AG04449 (cell line): Measurements from ENCODE around the gene CFAP210.

Source experiments
- CTCF ChIA-PET: fragments of 350-600 bp; formaldehyde crosslinking; extraction: SDS; loops from one replicate; lab custom pipeline; 2021; ENCODE audit warnings: antibody characterized with exemption; lab: Yijun Ruan, JAX
- POLR2A ChIA-PET: fragments of 400-600, 350-600 bp; formaldehyde crosslinking; extraction: SDS; loops from one replicate; lab custom pipeline; 2020; ENCODE audit warnings: antibody characterized with exemption, inconsistent platforms; lab: Yijun Ruan, JAX
- DNase-seq: peaks from one replicate; pipeline ENCODE4 v3.0.0-alpha.2; 2010; ENCODE audit warnings: low read depth, low spot score
- H3K4me3 ChIP-seq: 2 replicates; pipeline ENCODE4 v1.5.1; 2011; ENCODE audit warnings: low read depth, mild to moderate bottlenecking, control low read depth, low read length
- TF ChIP-seq, protein P1 (sequence below): IDR thresholded peaks from one replicate; pipeline ENCODE4 v1.5.1; 2011; ENCODE audit warnings: mild to moderate bottlenecking, moderate library complexity, low read length, control low read depth, inconsistent platforms; ENCODE audit not compliant: insufficient read depth; ENCODE audit errors: missing control alignments

CFAP210 gene

DNA sequence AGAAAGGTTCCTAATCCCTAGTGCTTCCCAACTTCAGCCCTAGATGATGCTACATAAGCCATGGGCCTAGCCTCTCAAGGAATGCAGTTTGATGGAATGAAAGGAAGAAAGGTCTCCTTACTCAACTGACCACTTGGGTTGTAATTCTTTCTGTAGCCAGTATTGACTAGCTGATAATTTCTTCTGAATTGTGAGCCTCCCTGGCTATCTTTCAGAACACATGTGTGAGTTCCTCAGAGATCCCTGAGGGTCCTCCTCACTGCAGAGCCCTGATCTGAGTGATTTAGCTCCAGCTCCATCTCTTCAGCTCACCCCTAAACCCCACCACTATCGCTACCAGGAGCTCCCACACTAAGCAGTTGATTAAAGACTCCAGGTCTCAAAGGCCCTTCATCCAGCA, 31.5 kb downstream of the CFAP210 start:
- ChIA-PET POLR2A (interaction anchor here (0.7 kb wide), 1 partner anchor 136 kb away, joined by 3 read pairs; the partner anchor contains the start of gene SSB), CTCF (no interaction called here)
- H3K4me3 ChIP-seq: no peak overlapping the region
- no peak for DNase-seq
- TF ChIP-seq, protein P1, sequence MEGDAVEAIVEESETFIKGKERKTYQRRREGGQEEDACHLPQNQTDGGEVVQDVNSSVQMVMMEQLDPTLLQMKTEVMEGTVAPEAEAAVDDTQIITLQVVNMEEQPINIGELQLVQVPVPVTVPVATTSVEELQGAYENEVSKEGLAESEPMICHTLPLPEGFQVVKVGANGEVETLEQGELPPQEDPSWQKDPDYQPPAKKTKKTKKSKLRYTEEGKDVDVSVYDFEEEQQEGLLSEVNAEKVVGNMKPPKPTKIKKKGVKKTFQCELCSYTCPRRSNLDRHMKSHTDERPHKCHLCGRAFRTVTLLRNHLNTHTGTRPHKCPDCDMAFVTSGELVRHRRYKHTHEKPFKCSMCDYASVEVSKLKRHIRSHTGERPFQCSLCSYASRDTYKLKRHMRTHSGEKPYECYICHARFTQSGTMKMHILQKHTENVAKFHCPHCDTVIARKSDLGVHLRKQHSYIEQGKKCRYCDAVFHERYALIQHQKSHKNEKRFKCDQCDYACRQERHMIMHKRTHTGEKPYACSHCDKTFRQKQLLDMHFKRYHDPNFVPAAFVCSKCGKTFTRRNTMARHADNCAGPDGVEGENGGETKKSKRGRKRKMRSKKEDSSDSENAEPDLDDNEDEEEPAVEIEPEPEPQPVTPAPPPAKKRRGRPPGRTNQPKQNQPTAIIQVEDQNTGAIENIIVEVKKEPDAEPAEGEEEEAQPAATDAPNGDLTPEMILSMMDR: no peak

DNA sequence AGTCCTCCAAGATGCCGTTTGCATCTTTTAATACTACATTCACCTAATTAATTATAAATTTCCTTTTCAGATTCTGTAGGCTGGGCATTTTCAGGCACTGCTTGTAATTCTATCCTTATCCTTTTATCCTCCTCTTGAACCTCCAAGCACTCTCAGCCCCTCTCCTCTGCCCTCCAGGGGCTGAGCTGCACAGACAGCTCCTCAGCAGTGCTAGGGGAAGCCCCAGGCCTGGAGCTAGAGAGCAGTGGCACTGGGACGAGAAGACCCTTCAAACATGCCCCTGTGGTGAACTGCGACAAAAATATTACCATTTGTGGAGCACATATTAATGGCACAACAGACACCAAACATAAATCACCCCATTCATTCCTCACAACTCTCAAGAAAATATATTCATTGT, 32.9 kb downstream of the CFAP210 start:
- ChIA-PET POLR2A (no interaction called here), CTCF (no interaction called here)
- no peak overlapping the region for H3K4me3 ChIP-seq
- TF ChIP-seq, protein P1: no peak
- DNase-seq: no peak

- DNase-seq: no peak
- POLR2A ChIA-PET: no interaction called here
- H3K4me3 ChIP-seq: no peak overlapping the region
- TF ChIP-seq, protein P1: no peak
- CTCF ChIA-PET: no interaction called here
These were observed 34.9 kb downstream of the CFAP210 start for GRCh38 chr2:169659320-169659719.

DNA sequence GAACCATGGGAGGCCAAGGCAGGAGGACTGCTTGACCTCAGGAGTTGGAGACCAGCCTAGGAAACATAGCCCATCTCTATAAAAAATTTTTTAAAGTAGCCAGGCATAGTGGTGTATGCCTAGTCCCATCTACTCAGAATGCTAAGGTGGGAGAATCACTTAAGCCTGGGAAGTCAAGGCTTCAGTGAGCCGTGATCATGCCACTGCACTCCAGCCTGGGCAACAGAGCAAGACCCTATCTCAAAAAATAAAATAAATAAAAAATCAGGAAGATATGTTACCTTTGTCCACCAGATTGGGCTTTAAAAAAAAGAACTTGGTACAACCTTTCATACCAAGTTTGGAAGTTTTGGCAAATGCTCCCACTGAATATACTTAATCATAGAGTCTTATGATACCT, 35.3 kb downstream of the CFAP210 start:
- H3K4me3 ChIP-seq: no peak overlapping the region
- DNase-seq: no peak
- ChIA-PET POLR2A (no interaction called here), CTCF (no interaction called here)
- TF ChIP-seq, protein P1: no peak

- no peak overlapping the region for H3K4me3 ChIP-seq
- TF ChIP-seq, protein P1: no peak
- POLR2A ChIA-PET: no interaction called here
- CTCF ChIA-PET: interaction anchor here (0.9 kb wide), 1 partner anchor 13 kb away, joined by 4 read pairs; no protein-coding TSS in a partner anchor
- DNase-seq: no peak
These were observed 38.0 kb downstream of the CFAP210 start for GRCh38 chr2:169656164-169656563.

GRCh38 chr2:169653636-169654035, 40.6 kb downstream of the CFAP210 start:
- ChIA-PET CTCF (interaction anchor here (1.4 kb wide), 1 partner anchor 16 kb away, joined by 3 read pairs; no protein-coding TSS in a partner anchor), POLR2A (no interaction called here)
- H3K4me3 ChIP-seq: no peak overlapping the region
- DNase-seq: no peak
- TF ChIP-seq, protein P1: no peak
